AG08396 (cell line): ENCODE data around the gene LZTS3.
A peak's percentile ranks its signal among the peaks of the same experiment; 100 is the strongest.
"Not testable (repeated sequence)": the region's sequence is repeated elsewhere in the genome, so short reads cannot be mapped to it uniquely, and the experiment has no call there.

Experiments
- DNase-seq: peaks from one replicate; pipeline ENCODE4 v3.0.0; 2012; ENCODE audit warnings: low spot score, mixed read lengths

The LZTS3 gene

GRCh38 chr20:3192226-3193015, 19.1 kb upstream of the LZTS3 start:
- no peak for DNase-seq

- no peak for DNase-seq
These were observed 17.3 kb upstream of the LZTS3 start for GRCh38 chr20:3190681-3191111.

GRCh38 chr20:3189561-3190131, 16.3 kb upstream of the LZTS3 start:
- DNase-seq, result no peak

GRCh38 chr20:3188823-3189413, 15.6 kb upstream of the LZTS3 start:
- no peak for DNase-seq

- DNase-seq, result not testable (repeated sequence)
These were observed 14.5 kb upstream of the LZTS3 start for GRCh38 chr20:3187861-3188260.

- no peak for DNase-seq
These were observed 10.7 kb upstream of the LZTS3 start for GRCh38 chr20:3183896-3184612.

GRCh38 chr20:3182429-3182828, 9.1 kb upstream of the LZTS3 start:
- DNase-seq, result not testable (repeated sequence)

GRCh38 chr20:3181270-3181669, 7.9 kb upstream of the LZTS3 start:
- DNase-seq, result no peak

- DNase-seq, result no peak
These were observed 7.0 kb upstream of the LZTS3 start for GRCh38 chr20:3180319-3180718.

- no peak for DNase-seq
These were observed 4.6 kb upstream of the LZTS3 start for GRCh38 chr20:3177746-3178485.

GRCh38 chr20:3175270-3175669, 1.9 kb upstream of the LZTS3 start:
- no peak for DNase-seq

- no peak for DNase-seq
These were observed 1.3 kb upstream of the LZTS3 start for GRCh38 chr20:3174442-3175261.

- DNase-seq, result peak; percentile 98
These were observed 477 bp upstream of the LZTS3 start for GRCh38 chr20:3173610-3174441.

GRCh38 chr20:3172126-3172932, 1.0 kb downstream of the LZTS3 start:
- DNase-seq, result no peak

GRCh38 chr20:3171391-3172125, 1.8 kb downstream of the LZTS3 start:
- no peak for DNase-seq

- DNase-seq, result no peak
These were observed 4.3 kb downstream of the LZTS3 start for GRCh38 chr20:3168829-3169590.

GRCh38 chr20:3168079-3168828, 5.1 kb downstream of the LZTS3 start:
- no peak for DNase-seq
